Heart right ventricle (tissue), 16 donors: ENCODE results near the gene BTBD8. TPM values are rescaled to one million over a fixed set of nuclear protein-coding genes. Genes with fewer than 3 reads are reported as not detected.

ENCODE experiments used
- ATAC-seq, 8 donors: fragments of 200-7000 bp; cut with Tn5 transposase; one replicate each; pipeline ENCODE4 v1.9.1; 2020; ENCODE audit warnings: mild to moderate bottlenecking in 8 of 8, moderate library complexity in 8 of 8, moderate number of reproducible peaks in 1 of 8
- DNase-seq, 2 donors: peaks; one replicate each; pipeline ENCODE4 v3.0.0-alpha.2; 2020
- H3K27ac ChIP-seq, 10 donors: fragments of 200-600 bp; sonication (generic) in 2 of 10; one replicate each; pipeline versions ENCODE4 v1.5.0 to v1.8.0; 2020 to 2022; ENCODE audit warnings: mild to moderate bottlenecking in 3 of 10
- H3K27me3 ChIP-seq, 7 donors: fragments of 200-600 bp; one replicate each; pipeline ENCODE4 v1.8.0; 2021 to 2022; ENCODE audit warnings: mild to moderate bottlenecking in 2 of 7
- H3K36me3 ChIP-seq, 9 donors: fragments of 200-600 bp; sonication (generic) in 1 of 9; one replicate each; pipeline versions ENCODE4 v1.5.0 to v1.8.0; 2020 to 2022; ENCODE audit warnings: mild to moderate bottlenecking in 2 of 9
- H3K4me1 ChIP-seq, 9 donors: fragments of 200-600 bp; sonication (generic) in 1 of 9; one replicate each; pipeline versions ENCODE4 v1.5.0 to v1.8.0; 2020 to 2022; ENCODE audit warnings: mild to moderate bottlenecking in 4 of 9
- H3K4me3 ChIP-seq, 10 donors: fragments of 200-600 bp; sonication (generic) in 2 of 10; one replicate each; pipeline versions ENCODE4 v1.5.0 to v1.8.0; 2020 to 2022; ENCODE audit warnings: mild to moderate bottlenecking in 7 of 10, moderate library complexity in 2 of 10
- H3K9me3 ChIP-seq, 11 donors: fragments of 200-600 bp in 10 of 11; sonication (generic) in 2 of 11; one replicate each; pipeline versions ENCODE4 v1.5.0 to v1.8.0; 2013 to 2022; ENCODE audit warnings: mild to moderate bottlenecking in 2 of 11, control low read depth in 1 of 11, moderate library complexity in 1 of 11
- CTCF ChIP-seq, 9 donors: fragments of 200-600 bp; sonication (generic) in 2 of 9; IDR thresholded peaks; one replicate each; pipeline versions ENCODE4 v1.5.0 to v1.8.0; 2021 to 2022; ENCODE audit warnings: antibody characterized with exemption in 9 of 9, mild to moderate bottlenecking in 5 of 9, moderate library complexity in 1 of 9
- WGBS, 2 donors: extraction: QIAGEN DNeasy Blood & Tissue Kit; methylation state at CpG; one replicate each; pipeline ENCODE4 v1.1.7; 2013; ENCODE audit warnings: inconsistent platforms in 1 of 2; 5-methylcytosine and 5-hydroxymethylcytosine counted together
- intact Hi-C, 10 donors: fragments of 100-400 bp; cut with DNase I; formaldehyde crosslinking; loops; one replicate each; pipeline versions ENCODE4 v1.11.1 to v1.14.2; 2022
- polyA plus RNA-seq, 2 donors: library from polyadenylated mRNA; stranded (reverse); fragments of 200-250 nt; gene quantifications; one replicate each; pipeline ENCODE4 v1.2.3, GENCODE V29; 2013
- total RNA-seq, 10 donors: library from RNA; stranded (reverse); fragmentation: NEBNext Ultra II Directional in 3 of 10; extraction: Animal tissue kit (Norgen Biotek cat#: 25700) in 3 of 10; gene quantifications; one replicate each; pipeline versions ENCODE4 v1.2.1 to v1.2.4, GENCODE V29; 2021 to 2023
- donor health status: Arrhythmogenic right ventricular cardiomyopathy.
- donor health status: ischemic (EF 13 %, LVEDD 7.1; RV severe dilation, severe dysfunction).
- donor health status: healthy with polysubstance abuse.
- donor health status: DM: no; HTN: yes; CAD: no.
- donor health status: DM: no; HTN: no; CAD: no.
- donor health status: ischemic (EF 25% LVEDD 6.9; RV normal size, moderate dysfunction).
- donor health status: ischemic (EF 25% LVEDD 5.7; RV mildly dilated, moderate dysfunction).
- donor health status: healthy.
- donor health status: DM: yes; HTN: yes; CAD: no.
- donor health status: Ischemic cardiomyopathy.
- donor health status: ischemic (EF 35%, LVEDD 5.7; RV mildly dilated, moderate dysfunction).
- donor health status: nonischemic (EF 11% LVEDD 7.7; RV severe dilation, severe dysfunction).
- donor health status: DM: yes; HTN: yes; CAD: no.
- donor health status: PGD.
- donor health status: ischemic (EF 29% LVEDD 5.4; RV normal size, mild dysfunction).
- donor health status: nonischemic (EF 23%, LVEDD 6.1; RV moderate dilation, normal function).

BTBD8 gene
- total and polyA plus RNA-seq, 12 donors, result 0.30 to 6.1 (median 4.1) TPM

GRCh38 chr1:92159593-92159992, 79.4 kb downstream of the BTBD8 start:
- 91 to 97% methylated on average over 3 of the region's 3 CpGs for WGBS, 2 donors
- ATAC-seq (no peak), DNase-seq (no peak)
- intact Hi-C loops, result no loop called here
- peaks cover 0 to 59% (median 8%) of the 10 kb centered on the region in 9 donors for H3K36me3 ChIP-seq
- H3K27ac ChIP-seq, result no peak overlapping the region
- no peak for TF ChIP-seq CTCF (IDR thresholded peaks at IDR 0.05)
- no peaks in the 10 kb centered on the region for H3K27me3 ChIP-seq
- H3K9me3 ChIP-seq, result peaks cover 0 to 57% (median 21%) of the 10 kb centered on the region in 11 donors
- no peaks in the 10 kb centered on the region for H3K4me1 ChIP-seq
- H3K4me3 ChIP-seq, result no peak overlapping the region

- WGBS, 2 donors, result 97 to 98% methylated on average over 1 of the region's 1 CpG
These were observed 85.2 kb downstream of the BTBD8 start for GRCh38 chr1:92165389-92165788.

GRCh38 chr1:92167151-92167550, 87.0 kb downstream of the BTBD8 start:
- H3K27me3 ChIP-seq, result no peaks in the 10 kb centered on the region
- H3K4me3 ChIP-seq, result no peak overlapping the region
- no peak overlapping the region for H3K27ac ChIP-seq
- no peak for TF ChIP-seq CTCF (IDR thresholded peaks at IDR 0.05)
- H3K9me3 ChIP-seq, result no peaks in the 10 kb centered on the region
- peaks cover 0 to 41% (median 0%) of the 10 kb centered on the region in 9 donors for H3K36me3 ChIP-seq
- ATAC-seq (no peak), DNase-seq (no peak)
- 76 to 87% methylated on average over 1 of the region's 1 CpG for WGBS, 2 donors
- intact Hi-C loops, result no loop called here
- no peaks in the 10 kb centered on the region for H3K4me1 ChIP-seq

More at GRCh38 chr1:92165389-92165788, 85.2 kb downstream of the BTBD8 start:
- no peaks in the 10 kb centered on the region for H3K4me1 ChIP-seq
- ATAC-seq (no peak), DNase-seq (no peak)
- peaks cover 0 to 45% (median 0%) of the 10 kb centered on the region in 9 donors for H3K36me3 ChIP-seq
- intact Hi-C loops, result no loop called here
- TF ChIP-seq CTCF (IDR thresholded peaks at IDR 0.05), result no peak
- no peaks in the 10 kb centered on the region for H3K27me3 ChIP-seq
- no peak overlapping the region for H3K4me3 ChIP-seq
- H3K27ac ChIP-seq, result no peak overlapping the region
- peaks cover 0 to 7% (median 0%) of the 10 kb centered on the region in 11 donors for H3K9me3 ChIP-seq

GRCh38 chr1:92168657-92169056, 88.5 kb downstream of the BTBD8 start:
- no peaks in the 10 kb centered on the region for H3K27me3 ChIP-seq
- no peak for DNase-seq
- ATAC-seq, result no peak
- no peak overlapping the region for H3K27ac ChIP-seq
- no peak overlapping the region for H3K4me3 ChIP-seq
- intact Hi-C loops, result no loop called here
- no peak for TF ChIP-seq CTCF (IDR thresholded peaks at IDR 0.05)
- WGBS, 2 donors, result 77 to 80% methylated on average over 5 of the region's 5 CpGs
- H3K4me1 ChIP-seq, result no peaks in the 10 kb centered on the region
- no peaks in the 10 kb centered on the region for H3K9me3 ChIP-seq
- H3K36me3 ChIP-seq, result peaks cover 0 to 44% (median 0%) of the 10 kb centered on the region in 9 donors
